Effector memory CD4-positive, alpha-beta T cell (primary cell): ENCODE data around the gene ARL3.
"Not testable (repeated sequence)": the region's sequence is repeated elsewhere in the genome, so short reads cannot be mapped to it uniquely, and the experiment has no call there.

ENCODE experiments used
- DNase-seq, 3 donors: peaks; one replicate each; pipeline ENCODE4 v3.0.0-alpha.2; 2020
- H3K27ac ChIP-seq: 2 replicates; pipeline ENCODE4 v1.7.0; 2013; ENCODE audit warnings: mild to moderate bottlenecking, low read length, moderate library complexity; ENCODE audit not compliant: insufficient read depth, poor library complexity, severe bottlenecking
- H3K27me3 ChIP-seq: replicated peaks from 2 replicates; pipeline ENCODE4 v1.7.0; 2013; ENCODE audit warnings: mild to moderate bottlenecking, low read length; ENCODE audit not compliant: insufficient read depth, control insufficient read depth, poor library complexity, severe bottlenecking
- H3K36me3 ChIP-seq: 2 replicates; pipeline ENCODE4 v1.7.0; 2013; ENCODE audit warnings: mild to moderate bottlenecking, low read length, moderate library complexity; ENCODE audit not compliant: control insufficient read depth, insufficient read depth
- H3K4me1 ChIP-seq: 2 replicates; pipeline ENCODE4 v1.7.0; 2013; ENCODE audit warnings: low read length, mild to moderate bottlenecking; ENCODE audit not compliant: control insufficient read depth, insufficient read depth, poor library complexity, severe bottlenecking
- H3K4me3 ChIP-seq: 2 replicates; pipeline ENCODE4 v1.7.0; 2013; ENCODE audit warnings: low read length, low read depth, mild to moderate bottlenecking; ENCODE audit not compliant: insufficient read depth, poor library complexity, severe bottlenecking
- H3K9me3 ChIP-seq: 2 replicates; pipeline ENCODE4 v1.7.0; 2013; ENCODE audit warnings: mild to moderate bottlenecking, low read length, moderate library complexity; ENCODE audit not compliant: control insufficient read depth

ARL3 gene

DNA sequence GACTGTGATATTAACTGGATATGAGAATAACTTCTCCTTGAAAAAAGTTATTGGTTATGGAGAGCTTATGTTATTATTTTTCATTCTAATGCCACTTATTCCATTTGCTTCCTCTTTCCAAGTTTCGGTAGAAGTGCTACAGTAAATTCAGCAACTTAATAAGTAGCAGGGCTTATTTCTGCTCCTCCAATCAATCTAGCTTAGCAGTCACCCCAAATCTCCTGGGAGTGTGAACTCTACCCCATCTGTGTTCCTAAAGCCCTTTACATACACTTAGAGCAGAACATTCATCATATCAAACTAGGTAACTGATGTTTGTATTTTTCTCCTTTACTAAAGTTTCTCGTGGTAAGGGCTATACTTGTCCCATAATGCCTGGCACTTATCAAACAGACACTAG, 8.7 kb downstream of the ARL3 start:
- no peak overlapping the region for H3K4me3 ChIP-seq

DNA sequence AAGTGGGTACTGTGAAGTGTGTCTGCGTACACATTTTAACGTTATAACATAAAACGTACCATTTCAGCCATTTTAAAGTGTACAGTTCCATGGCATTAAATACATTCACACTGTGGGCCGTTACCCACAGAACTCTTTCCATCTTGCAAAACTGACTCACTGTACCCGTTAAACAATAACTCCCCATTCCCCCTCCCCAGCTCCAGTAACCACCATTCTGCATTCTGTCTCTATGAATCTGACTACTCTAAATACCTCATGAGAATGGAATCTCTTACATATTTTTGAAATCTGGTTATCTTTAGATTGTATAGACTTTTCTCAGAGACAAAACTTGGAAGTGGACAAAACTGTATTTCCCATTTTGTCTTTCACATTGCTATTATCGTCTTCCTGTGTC, 9.3 kb downstream of the ARL3 start:
- no peak overlapping the region for H3K27ac ChIP-seq
- H3K4me1 ChIP-seq: no peaks in the 10 kb centered on the region
- H3K4me3 ChIP-seq: no peak overlapping the region
- H3K36me3 ChIP-seq: peaks cover 3% of the 10 kb centered on the region
- no peaks in the 10 kb centered on the region for H3K27me3 ChIP-seq
- DNase-seq: no peak
- H3K9me3 ChIP-seq: no peaks in the 10 kb centered on the region

More for the DNA sequence above, 8.7 kb downstream of the ARL3 start:
- H3K27me3 ChIP-seq: no peaks in the 10 kb centered on the region
- H3K36me3 ChIP-seq: peaks cover 3% of the 10 kb centered on the region
- H3K9me3 ChIP-seq: no peaks in the 10 kb centered on the region
- no peaks in the 10 kb centered on the region for H3K4me1 ChIP-seq
- no peak overlapping the region for H3K27ac ChIP-seq
- no peak for DNase-seq

DNA sequence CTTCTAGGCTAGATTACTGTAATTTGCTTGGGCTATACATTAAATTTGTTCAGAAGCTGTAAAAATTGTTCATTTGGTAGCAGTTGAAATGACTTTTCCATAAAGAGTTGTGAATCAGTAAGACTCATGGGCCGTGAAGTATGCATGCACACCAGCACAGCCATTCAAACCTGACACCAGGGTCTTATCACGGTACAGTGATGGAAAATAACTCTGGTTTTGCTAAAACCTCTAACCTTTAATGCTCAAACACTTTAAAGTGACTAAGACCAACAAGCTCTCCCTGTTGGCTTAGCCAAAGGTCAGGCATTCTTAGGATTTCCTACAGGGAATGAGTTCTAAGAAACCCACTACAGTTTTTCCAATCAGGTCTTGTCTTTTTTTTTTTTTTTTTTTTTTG, 11.5 kb downstream of the ARL3 start:
- Histone ChIP-seq H3K4me3 (no peak overlapping the region), H3K27me3 (no peaks in the 10 kb centered on the region), H3K4me1 (no peaks in the 10 kb centered on the region), H3K36me3 (peaks cover 15% of the 10 kb centered on the region), H3K9me3 (no peaks in the 10 kb centered on the region), H3K27ac (no peak overlapping the region)
- DNase-seq: no peak

DNA sequence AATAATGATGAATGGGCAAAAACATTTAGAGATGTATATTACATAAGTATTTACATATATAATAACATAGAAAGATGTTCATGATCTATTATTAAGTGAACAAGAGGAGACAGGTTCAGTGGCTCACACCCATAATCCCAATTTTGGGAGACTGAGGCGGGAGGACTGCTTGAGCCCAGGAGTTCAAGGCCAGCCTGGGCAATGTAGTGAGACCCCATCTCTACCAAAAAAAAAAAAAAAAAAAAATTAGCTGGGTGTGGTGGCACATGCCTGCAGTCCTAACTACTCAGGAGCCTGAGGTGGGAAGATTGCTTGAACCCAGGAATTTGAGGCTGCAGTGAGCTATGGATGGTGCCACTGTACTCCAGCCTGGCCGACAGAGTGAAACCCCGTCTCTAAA, 12.4 kb downstream of the ARL3 start:
- Histone ChIP-seq H3K27me3 (no peaks in the 10 kb centered on the region), H3K36me3 (peaks cover 16% of the 10 kb centered on the region), H3K9me3 (no peaks in the 10 kb centered on the region), H3K4me3 (no peak overlapping the region), H3K27ac (no peak overlapping the region), H3K4me1 (no peaks in the 10 kb centered on the region)
- no peak for DNase-seq

DNA sequence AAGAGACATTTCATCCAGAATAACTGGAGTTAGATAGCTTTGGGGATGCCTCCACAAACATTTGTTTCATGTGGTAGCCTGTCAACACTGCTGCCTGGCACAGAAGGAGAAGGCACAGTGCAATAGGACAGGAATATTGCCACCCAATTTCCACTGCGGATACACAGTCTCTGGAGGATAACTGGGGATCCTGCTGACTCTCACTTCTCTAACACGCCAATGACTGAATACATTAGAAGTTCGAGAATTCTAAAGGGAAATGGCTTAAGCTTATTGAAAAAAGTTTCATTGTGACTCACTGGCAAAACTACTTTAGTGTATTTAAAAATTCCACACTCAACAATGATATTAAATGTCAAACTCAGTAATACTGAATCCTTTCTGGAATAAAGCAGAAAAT, 12.9 kb downstream of the ARL3 start:
- Histone ChIP-seq H3K9me3 (no peaks in the 10 kb centered on the region), H3K4me1 (no peaks in the 10 kb centered on the region), H3K27me3 (no peaks in the 10 kb centered on the region), H3K4me3 (no peak overlapping the region), H3K27ac (no peak overlapping the region), H3K36me3 (peaks cover 21% of the 10 kb centered on the region)
- DNase-seq: no peak

DNA sequence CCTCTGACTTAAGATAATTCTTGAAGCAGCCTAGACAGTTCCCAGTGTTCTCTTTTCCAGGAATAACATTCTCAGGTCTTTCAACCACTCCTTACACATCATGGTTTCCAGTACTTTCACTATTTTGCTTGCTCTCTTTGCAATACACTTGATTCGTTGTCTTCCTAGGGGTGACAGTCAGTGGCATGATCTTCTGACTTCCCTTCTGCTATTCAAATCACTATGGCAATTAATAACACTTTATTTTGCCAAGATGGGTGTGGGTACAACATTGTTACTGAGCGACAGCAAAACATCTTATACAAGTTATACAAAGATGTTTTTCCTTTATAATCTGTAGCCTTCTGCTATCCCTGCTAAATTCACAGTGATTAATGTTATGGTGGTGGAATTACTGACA, 15.3 kb downstream of the ARL3 start:
- Histone ChIP-seq H3K27me3 (no peaks in the 10 kb centered on the region), H3K4me1 (no peaks in the 10 kb centered on the region), H3K27ac (no peak overlapping the region), H3K36me3 (peaks cover 21% of the 10 kb centered on the region), H3K4me3 (no peak overlapping the region), H3K9me3 (no peaks in the 10 kb centered on the region)
- no peak for DNase-seq

DNA sequence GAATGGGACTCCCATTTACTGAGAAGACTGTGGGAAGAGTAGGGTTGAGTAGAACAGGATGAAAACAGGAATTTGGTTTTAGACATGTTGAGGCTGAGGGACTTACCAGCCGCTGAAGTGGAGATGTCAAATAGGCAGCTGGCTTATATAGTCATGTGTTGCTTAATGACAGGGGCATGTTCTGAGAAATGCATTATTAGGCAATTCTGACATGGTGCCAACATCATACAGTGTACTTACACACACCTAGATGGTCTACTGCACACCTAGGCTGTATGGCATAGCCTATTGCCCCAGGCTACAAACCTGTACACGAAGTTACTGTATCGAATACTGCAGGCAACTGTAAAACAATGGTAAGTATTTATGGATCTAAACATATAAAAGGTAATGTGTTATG, 17.5 kb downstream of the ARL3 start:
- Histone ChIP-seq H3K27me3 (no peaks in the 10 kb centered on the region), H3K4me1 (no peaks in the 10 kb centered on the region), H3K9me3 (no peaks in the 10 kb centered on the region), H3K27ac (no peak overlapping the region), H3K36me3 (peaks cover 18% of the 10 kb centered on the region), H3K4me3 (no peak overlapping the region)
- DNase-seq: no peak

DNA sequence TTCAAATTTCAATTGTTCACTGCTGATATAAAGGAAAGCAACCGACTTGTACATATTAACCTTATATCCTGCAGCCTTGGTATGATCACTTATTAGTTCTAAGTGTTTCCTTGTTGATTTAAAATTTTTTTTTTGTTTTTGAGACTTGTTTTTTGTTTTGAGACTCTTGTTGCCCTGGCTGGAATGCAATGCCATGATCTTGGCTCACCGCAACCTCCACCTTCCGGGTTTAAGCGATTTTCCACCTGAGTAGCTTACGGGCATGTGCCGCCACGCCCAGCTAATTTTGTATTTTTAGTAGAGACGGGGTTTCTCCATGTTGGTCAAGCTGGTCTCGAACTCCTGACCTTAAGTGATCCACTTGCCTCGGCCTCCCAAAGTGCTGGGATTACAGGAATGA, 18.8 kb downstream of the ARL3 start:
- not testable (repeated sequence) for H3K27ac ChIP-seq, H3K4me3 ChIP-seq, H3K4me1 ChIP-seq, H3K9me3 ChIP-seq, DNase-seq, H3K27me3 ChIP-seq
- peaks cover 18% of the 10 kb centered on the region for H3K36me3 ChIP-seq

DNA sequence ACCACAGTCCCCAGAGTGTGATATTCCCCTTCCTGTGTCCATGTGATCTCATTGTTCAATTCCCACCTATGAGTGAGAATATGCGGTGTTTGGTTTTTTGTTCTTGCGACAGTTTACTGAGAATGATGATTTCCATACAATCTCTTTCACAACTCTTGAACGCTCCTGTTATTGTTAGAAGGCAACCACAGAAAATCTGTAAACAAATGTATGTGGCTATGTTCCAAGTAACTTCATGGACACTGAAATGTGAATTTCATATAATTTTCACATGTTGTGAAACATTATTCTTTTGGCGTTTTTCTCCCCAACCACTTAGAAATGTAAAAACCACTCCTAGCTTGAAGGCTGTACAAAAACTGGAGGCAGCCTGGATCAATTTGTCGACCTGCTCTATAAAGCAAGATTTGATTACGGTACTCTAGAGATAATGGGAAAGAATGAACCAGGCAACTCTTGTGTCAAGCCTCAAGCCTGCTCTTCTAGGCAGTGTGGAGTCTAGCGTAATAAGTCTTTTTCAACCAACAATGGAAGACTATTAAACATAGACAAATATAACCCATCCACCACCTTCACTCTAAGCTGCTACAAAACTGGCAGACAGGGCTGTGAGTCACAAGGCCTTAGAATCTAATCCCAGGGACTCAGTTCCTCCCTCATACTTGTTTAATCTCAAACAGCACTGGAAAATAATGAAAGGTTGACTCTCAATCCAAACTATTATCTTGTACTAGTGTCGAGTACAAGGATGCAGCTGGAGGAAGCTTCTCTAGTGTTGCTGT, 22.7 kb downstream of the ARL3 start:
- no peaks in the 10 kb centered on the region for H3K9me3 ChIP-seq
- peaks cover 2% of the 10 kb centered on the region for H3K36me3 ChIP-seq
- H3K27ac ChIP-seq: no peak overlapping the region
- H3K27me3 ChIP-seq: no peaks in the 10 kb centered on the region
- no peaks in the 10 kb centered on the region for H3K4me1 ChIP-seq
- no peak for DNase-seq
- H3K4me3 ChIP-seq: no peak overlapping the region

DNA sequence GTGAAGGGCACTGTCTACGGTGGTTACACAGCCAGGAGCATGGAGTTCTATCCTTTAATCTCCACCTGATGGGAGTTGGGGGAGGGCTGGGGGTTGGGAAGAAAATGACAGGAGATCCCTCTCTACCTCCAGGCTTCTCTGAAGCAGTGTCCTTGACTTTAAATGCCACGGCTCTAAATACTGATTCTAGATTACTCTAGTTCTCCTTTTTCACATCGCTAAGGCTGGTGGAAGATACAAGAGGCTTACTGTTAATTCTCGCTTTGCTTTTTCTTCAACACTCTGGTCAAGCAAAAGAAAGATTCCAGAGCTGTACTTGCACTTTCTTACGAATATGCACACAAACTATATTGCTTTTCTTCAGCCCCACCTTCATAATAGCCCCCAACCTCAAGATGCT, 30.5 kb downstream of the ARL3 start:
- DNase-seq: no peak
- Histone ChIP-seq H3K27ac (no peak overlapping the region), H3K36me3 (peaks cover 11% of the 10 kb centered on the region), H3K4me1 (no peaks in the 10 kb centered on the region), H3K27me3 (no peaks in the 10 kb centered on the region), H3K4me3 (no peak overlapping the region), H3K9me3 (no peaks in the 10 kb centered on the region)
